ENCODE data around the gene RHBDL3.
A peak's percentile ranks its signal among the peaks of the same experiment; 100 is the strongest.
"Not testable (repeated sequence)": the region's sequence is repeated elsewhere in the genome, so short reads cannot be mapped to it uniquely, and the experiment has no call there.

Gene RHBDL3

GRCh38 chr17:32317353-32317752, 51.7 kb downstream of the RHBDL3 start:
- H3K27ac ChIP-seq = no peak overlapping the region
- H3K4me1 ChIP-seq = no peaks in the 10 kb centered on the region
- H3K4me2 ChIP-seq = no peak overlapping the region
- no peak overlapping the region for H3K4me3 ChIP-seq
- H3K36me3 ChIP-seq = no peaks in the 10 kb centered on the region
- H3K27me3 ChIP-seq = no peaks in the 10 kb centered on the region
- no peak overlapping the region for H3K9ac ChIP-seq
- TF ChIP-seq Cebpa-rat (IDR thresholded peaks at IDR 0.05) = no peak
- no peaks in the 10 kb centered on the region for H3K9me3 ChIP-seq
- H4K20me1 ChIP-seq = no peaks in the 10 kb centered on the region

- H3K9ac ChIP-seq = no peak overlapping the region
- peaks cover 2% of the 10 kb centered on the region for H3K4me1 ChIP-seq
- no peak for TF ChIP-seq Cebpa-rat (IDR thresholded peaks at IDR 0.05)
- H4K20me1 ChIP-seq = no peaks in the 10 kb centered on the region
- H3K36me3 ChIP-seq = no peaks in the 10 kb centered on the region
- no peak overlapping the region for H3K4me3 ChIP-seq
- no peak overlapping the region for H3K4me2 ChIP-seq
- H3K9me3 ChIP-seq = no peaks in the 10 kb centered on the region
- H3K27ac ChIP-seq = no peak overlapping the region
- H3K27me3 ChIP-seq = no peaks in the 10 kb centered on the region
These were observed 52.4 kb downstream of the RHBDL3 start for GRCh38 chr17:32318071-32318470.

- Histone ChIP-seq H3K9me3 (no peaks in the 10 kb centered on the region), H3K9ac (no peak overlapping the region), H3K4me2 (peak overlapping the region; percentile 6; the same call in 1 of the 2 replicates), H3K27me3 (no peaks in the 10 kb centered on the region), H4K20me1 (no peaks in the 10 kb centered on the region), H3K4me3 (0 out of 2 replicates have a peak overlapping the region, but pooled peaks have one; percentile 25), H3K36me3 (no peaks in the 10 kb centered on the region), H3K4me1 (peaks cover 15% of the 10 kb centered on the region), H3K27ac (no peak overlapping the region)
- TF ChIP-seq Cebpa-rat (IDR thresholded peaks at IDR 0.05) = no peak
These were observed 53.9 kb downstream of the RHBDL3 start for GRCh38 chr17:32319548-32319905.

GRCh38 chr17:32320080-32320479, 54.4 kb downstream of the RHBDL3 start:
- H3K4me2 ChIP-seq, H3K9me3 ChIP-seq, H3K27me3 ChIP-seq, H3K9ac ChIP-seq, H3K27ac ChIP-seq, H4K20me1 ChIP-seq, H3K36me3 ChIP-seq, H3K4me3 ChIP-seq: not testable (repeated sequence)
- H3K4me1 ChIP-seq = peaks cover 15% of the 10 kb centered on the region

GRCh38 chr17:32320847-32321246, 55.2 kb downstream of the RHBDL3 start:
- no peak for TF ChIP-seq Cebpa-rat (IDR thresholded peaks at IDR 0.05)
- Histone ChIP-seq H3K4me3 (no peak overlapping the region), H3K27me3 (no peaks in the 10 kb centered on the region), H3K36me3 (no peaks in the 10 kb centered on the region), H3K9ac (no peak overlapping the region), H4K20me1 (no peaks in the 10 kb centered on the region), H3K4me1 (peaks cover 15% of the 10 kb centered on the region), H3K9me3 (no peaks in the 10 kb centered on the region), H3K27ac (no peak overlapping the region), H3K4me2 (no peak overlapping the region)

- H3K9me3 ChIP-seq = no peaks in the 10 kb centered on the region
- H3K9ac ChIP-seq = no peak overlapping the region
- H3K4me1 ChIP-seq = peaks cover 15% of the 10 kb centered on the region
- H4K20me1 ChIP-seq = no peaks in the 10 kb centered on the region
- H3K27ac ChIP-seq = no peak overlapping the region
- no peaks in the 10 kb centered on the region for H3K36me3 ChIP-seq
- peak overlapping the region; percentile 37 for H3K4me2 ChIP-seq
- TF ChIP-seq Cebpa-rat (IDR thresholded peaks at IDR 0.05) = no peak
- H3K4me3 ChIP-seq = no peak overlapping the region
- H3K27me3 ChIP-seq = no peaks in the 10 kb centered on the region
These were observed 57.4 kb downstream of the RHBDL3 start for GRCh38 chr17:32323046-32323445.

GRCh38 chr17:32323811-32324491, 58.3 kb downstream of the RHBDL3 start:
- no peak overlapping the region for H3K4me3 ChIP-seq

GRCh38 chr17:32327911-32328310, 62.3 kb downstream of the RHBDL3 start:
- no peaks in the 10 kb centered on the region for H4K20me1 ChIP-seq
- no peak overlapping the region for H3K4me2 ChIP-seq
- no peak overlapping the region for H3K27ac ChIP-seq
- no peaks in the 10 kb centered on the region for H3K9me3 ChIP-seq
- peaks cover 54% of the 10 kb centered on the region for H3K4me1 ChIP-seq
- no peak overlapping the region for H3K4me3 ChIP-seq
- TF ChIP-seq Cebpa-rat (IDR thresholded peaks at IDR 0.05) = no peak
- no peak overlapping the region for H3K9ac ChIP-seq
- H3K36me3 ChIP-seq = peaks cover 10% of the 10 kb centered on the region
- H3K27me3 ChIP-seq = no peaks in the 10 kb centered on the region

More at GRCh38 chr17:32323811-32324491, 58.3 kb downstream of the RHBDL3 start:
- H3K4me1 ChIP-seq = peaks cover 21% of the 10 kb centered on the region
- peak overlapping the region; percentile 37 for H3K4me2 ChIP-seq
- H3K27ac ChIP-seq = peak overlapping the region; percentile 38
- no peaks in the 10 kb centered on the region for H3K36me3 ChIP-seq
- no peaks in the 10 kb centered on the region for H3K9me3 ChIP-seq
- no peaks in the 10 kb centered on the region for H4K20me1 ChIP-seq
- H3K9ac ChIP-seq = 0 out of 2 replicates have a peak overlapping the region, but pooled peaks have one; percentile 41
- TF ChIP-seq Cebpa-rat (IDR thresholded peaks at IDR 0.05) = no peak
- H3K27me3 ChIP-seq = no peaks in the 10 kb centered on the region

- no peak for TF ChIP-seq Cebpa-rat (IDR thresholded peaks at IDR 0.05)
- Histone ChIP-seq H3K4me2 (peak overlapping the region; percentile 53), H3K36me3 (peaks cover 27% of the 10 kb centered on the region), H3K27me3 (no peaks in the 10 kb centered on the region), H3K9me3 (no peaks in the 10 kb centered on the region), H4K20me1 (no peaks in the 10 kb centered on the region), H3K4me1 (peaks cover 39% of the 10 kb centered on the region), H3K4me3 (no peak overlapping the region), H3K27ac (peak overlapping the region; percentile 6; the same call in 1 of the 2 replicates), H3K9ac (no peak overlapping the region)
These were observed 64.5 kb downstream of the RHBDL3 start for GRCh38 chr17:32330147-32330546.

- no peak for TF ChIP-seq Cebpa-rat (IDR thresholded peaks at IDR 0.05)
- no peaks in the 10 kb centered on the region for H4K20me1 ChIP-seq
- peak overlapping the region; percentile 53 for H3K4me2 ChIP-seq
- peaks cover 50% of the 10 kb centered on the region for H3K4me1 ChIP-seq
- H3K27ac ChIP-seq = peak overlapping the region; percentile 6; the same call in 1 of the 2 replicates
- peaks cover 28% of the 10 kb centered on the region for H3K36me3 ChIP-seq
- no peak overlapping the region for H3K9ac ChIP-seq
- H3K9me3 ChIP-seq = no peaks in the 10 kb centered on the region
- H3K27me3 ChIP-seq = no peaks in the 10 kb centered on the region
- H3K4me3 ChIP-seq = no peak overlapping the region
These were observed 65.8 kb downstream of the RHBDL3 start for GRCh38 chr17:32331243-32332040.
